ENCODE data around the gene AOPEP. TPM values are rescaled to one million over a fixed set of nuclear protein-coding genes. Genes with fewer than 3 reads are reported as not detected.

The AOPEP gene
- total and polyA plus RNA-seq, 12 donors = 110 to 250 (median 161) TPM

- Histone ChIP-seq H3K9me3 (no peaks in the 10 kb centered on the region), H3K4me3 (no peak overlapping the region), H3K4me1 (peaks cover 0 to 17% (median 6%) of the 10 kb centered on the region in 9 donors), H3K27me3 (no peaks in the 10 kb centered on the region), H3K36me3 (peaks cover 0 to 26% (median 0%) of the 10 kb centered on the region in 9 donors), H3K27ac (no peak overlapping the region)
- ATAC-seq (no peak), DNase-seq (no peak)
- intact Hi-C loops (cut with DNase I) = loop anchor here in 4 of 10 donors (10.0 kb wide), 5 partner anchors 126 to 336 kb away; no protein-coding TSS in a partner anchor
- TF ChIP-seq CTCF (IDR thresholded peaks at IDR 0.05) = no peak
Measured at GRCh38 chr9:94788570-94789105, 62.1 kb downstream of the AOPEP start.

- no peak for DNase-seq
- TF ChIP-seq CTCF (IDR thresholded peaks at IDR 0.05) = no peak
- H3K4me3 ChIP-seq = no peak overlapping the region
- H3K27me3 ChIP-seq = no peaks in the 10 kb centered on the region
- no peaks in the 10 kb centered on the region for H3K9me3 ChIP-seq
- no peak overlapping the region for H3K27ac ChIP-seq
- no peak for ATAC-seq
- peaks cover 0 to 41% (median 0%) of the 10 kb centered on the region in 9 donors for H3K36me3 ChIP-seq
- intact Hi-C loops (cut with DNase I) = loop anchor here in 1 of 10 donors (10.0 kb wide), 1 partner anchor 93 kb away; no protein-coding TSS in a partner anchor
- WGBS, 2 donors = 99 to 100% methylated on average over 4 of the region's 4 CpGs
- H3K4me1 ChIP-seq = peaks cover 0 to 17% (median 6%) of the 10 kb centered on the region in 9 donors
Measured at GRCh38 chr9:94791435-94791834, 64.9 kb downstream of the AOPEP start.

- no peaks in the 10 kb centered on the region for H3K27me3 ChIP-seq
- no peak for DNase-seq
- H3K4me1 ChIP-seq = peaks cover 0 to 17% (median 6%) of the 10 kb centered on the region in 9 donors
- H3K9me3 ChIP-seq = no peaks in the 10 kb centered on the region
- TF ChIP-seq CTCF (IDR thresholded peaks at IDR 0.05) = no peak
- intact Hi-C loops (cut with DNase I) = loop anchor here in 1 of 10 donors (10.0 kb wide), 1 partner anchor 92 kb away; no protein-coding TSS in a partner anchor
- peak overlapping the region in 1 of 10 donors; percentile 64 for H3K27ac ChIP-seq
- peak in 1 of 8 donors; percentile 41 for ATAC-seq
- WGBS, 2 donors = 58 to 61% methylated on average over 5 of the region's 5 CpGs
- peaks cover 0 to 41% (median 0%) of the 10 kb centered on the region in 9 donors for H3K36me3 ChIP-seq
- H3K4me3 ChIP-seq = no peak overlapping the region
Measured at GRCh38 chr9:94792511-94792910, 66.0 kb downstream of the AOPEP start.

- H3K27me3 ChIP-seq = no peaks in the 10 kb centered on the region
- peaks cover 0 to 41% (median 0%) of the 10 kb centered on the region in 9 donors for H3K36me3 ChIP-seq
- no peak overlapping the region for H3K4me3 ChIP-seq
- DNase-seq (no peak), ATAC-seq (no peak)
- H3K4me1 ChIP-seq = peaks cover 0 to 19% (median 6%) of the 10 kb centered on the region in 9 donors
- TF ChIP-seq CTCF (IDR thresholded peaks at IDR 0.05) = no peak
- WGBS, 2 donors = 91 to 97% methylated on average over 1 of the region's 1 CpG
- intact Hi-C loops (cut with DNase I) = loop anchor here in 1 of 10 donors (10.0 kb wide), 1 partner anchor 90 kb away; no protein-coding TSS in a partner anchor
- no peak overlapping the region for H3K27ac ChIP-seq
- H3K9me3 ChIP-seq = no peaks in the 10 kb centered on the region
Measured at GRCh38 chr9:94794476-94795167, 68.1 kb downstream of the AOPEP start.
